Measurements from ENCODE around the gene HENMT1. TPM values are rescaled to one million over a fixed set of nuclear protein-coding genes. Genes with fewer than 3 reads are reported as not detected.

HENMT1 gene
- total RNA-seq, 4 donors from 2014 or later, result 2.5 to 3.6 (median 2.9) TPM

- no peak overlapping the region for H3K27ac ChIP-seq
- peaks cover 0 to 18% (median 4%) of the 10 kb centered on the region in 3 donors for H3K4me1 ChIP-seq
- ATAC-seq, result no peak
- H3K4me3 ChIP-seq, result no peak overlapping the region
- H3K9me3 ChIP-seq, result no peaks in the 10 kb centered on the region
- peaks cover 0 to 13% of the 10 kb centered on the region in 2 donors for H3K36me3 ChIP-seq
- H3K27me3 ChIP-seq, result no peaks in the 10 kb centered on the region
- TF ChIP-seq POLR2A (IDR thresholded peaks at IDR 0.05) (no peak), POLR2AphosphoS5 (IDR thresholded peaks at IDR 0.05) (no peak), EP300 (IDR thresholded peaks at IDR 0.05) (no peak), CTCF (IDR thresholded peaks at IDR 0.05) (no peak)
These were observed 55.3 kb downstream of the HENMT1 start for GRCh38 chr1:108605633-108606032.

- H3K9me3 ChIP-seq, result no peaks in the 10 kb centered on the region
- no peak overlapping the region for H3K4me3 ChIP-seq
- H3K27ac ChIP-seq, result no peak overlapping the region
- H3K36me3 ChIP-seq, result peaks cover 0 to 10% of the 10 kb centered on the region in 2 donors
- WGBS, 2 donors (ENCODE audit: low coverage in 1 of 2), result 92 to 100% methylated on average over 1 of the region's 1 CpG
- H3K4me1 ChIP-seq, result peaks cover 0 to 19% (median 0%) of the 10 kb centered on the region in 3 donors
- TF ChIP-seq CTCF (IDR thresholded peaks at IDR 0.05) (no peak), POLR2A (IDR thresholded peaks at IDR 0.05) (no peak)
- no peak for ATAC-seq
- H3K27me3 ChIP-seq, result no peaks in the 10 kb centered on the region
These were observed 59.0 kb downstream of the HENMT1 start for GRCh38 chr1:108601708-108602410.

- Histone ChIP-seq H3K27me3 (no peaks in the 10 kb centered on the region), H3K36me3 (peaks cover 0 to 5% of the 10 kb centered on the region in 2 donors), H3K9me3 (no peaks in the 10 kb centered on the region), H3K4me3 (no peak overlapping the region), H3K27ac (no peak overlapping the region), H3K4me1 (peaks cover 0 to 31% (median 0%) of the 10 kb centered on the region in 3 donors)
- TF ChIP-seq CTCF (IDR thresholded peaks at IDR 0.05) (no peak), POLR2AphosphoS5 (IDR thresholded peaks at IDR 0.05) (no peak), EP300 (IDR thresholded peaks at IDR 0.05) (no peak), POLR2A (IDR thresholded peaks at IDR 0.05) (no peak)
- no peak for ATAC-seq
- WGBS, 2 donors (ENCODE audit: low coverage in 1 of 2), result 22 to 63% methylated on average over 4 of the region's 4 CpGs
These were observed 60.4 kb downstream of the HENMT1 start for GRCh38 chr1:108600504-108600903.

GRCh38 chr1:108598340-108598739, 62.6 kb downstream of the HENMT1 start:
- TF ChIP-seq CTCF (IDR thresholded peaks at IDR 0.05) (no peak), POLR2AphosphoS5 (IDR thresholded peaks at IDR 0.05) (no peak), EP300 (IDR thresholded peaks at IDR 0.05) (no peak), POLR2A (IDR thresholded peaks at IDR 0.05) (no peak)
- Histone ChIP-seq H3K4me1 (peaks cover 0 to 43% (median 3%) of the 10 kb centered on the region in 3 donors), H3K9me3 (no peaks in the 10 kb centered on the region), H3K27me3 (no peaks in the 10 kb centered on the region), H3K36me3 (peaks cover 0 to 3% of the 10 kb centered on the region in 2 donors), H3K4me3 (no peak overlapping the region), H3K27ac (no peak overlapping the region)
- 100% methylated on average over 1 of the region's 1 CpG for WGBS, 2 donors (ENCODE audit: low coverage in 1 of 2)
- ATAC-seq, result no peak

Other genes with a start within 250 kb of the HENMT1 start
- gene NBPF6, start 210.8 kb downstream of the HENMT1 start, total RNA-seq, result not detected
- 10 to 100 TPM; 11.6 to 23.8 (median 14.9) TPM for gene EEIG2, start 101.0 kb downstream of the HENMT1 start, total RNA-seq
- 10 to 100 TPM; 15.2 to 37.0 (median 24.5) TPM for gene PRPF38B, start 31.2 kb upstream of the HENMT1 start, total RNA-seq
- not detected for gene FNDC7, start 51.8 kb upstream of the HENMT1 start, total RNA-seq
- 100 to 1,000 TPM in 1 of 4 donors, 10 to 100 TPM in 3; 55.8 to 154 (median 79.9) TPM for gene STXBP3, start 85.6 kb upstream of the HENMT1 start, total RNA-seq
- gene AKNAD1, start 196.0 kb upstream of the HENMT1 start, total RNA-seq, result 1 to 10 TPM in 2 of 4 donors, under 1 TPM in 2; 0.27 to 2.5 (median 1.1) TPM
- gene GPSM2, start 215.9 kb upstream of the HENMT1 start, total RNA-seq, result 100 to 1,000 TPM in 1 of 4 donors, 10 to 100 TPM in 3; 39.4 to 106 (median 99.2) TPM